Uterus (tissue), 4 donors: ENCODE measurements around the gene COL9A3. TPM values are rescaled to one million over a fixed set of nuclear protein-coding genes. Genes with fewer than 3 reads are reported as not detected.

Experiments
- DNase-seq, 2 donors: peaks; one replicate each; pipeline ENCODE4 v3.0.0-alpha.2; 2019 to 2020
- H3K27ac ChIP-seq, 2 donors: fragments of 200-600 bp; sonication (generic); 1 replicate in 1 of 2; 2 replicates in 1 of 2; pipeline ENCODE4 v1.5.1; 2016 to 2018
- H3K27me3 ChIP-seq, 2 donors: fragments of 200-600 bp; sonication (generic); one replicate each; pipeline ENCODE4 v1.5.1; 2018 to 2019; ENCODE audit warnings: control low read depth in 1 of 2
- H3K36me3 ChIP-seq, 2 donors: fragments of 200-600 bp; sonication (generic); one replicate each; pipeline ENCODE4 v1.5.1; 2019; ENCODE audit warnings: control low read depth in 1 of 2
- H3K4me1 ChIP-seq, 2 donors: fragments of 200-600 bp; sonication (generic); one replicate each; pipeline ENCODE4 v1.5.1; 2018 to 2019; ENCODE audit warnings: control low read depth in 1 of 2
- H3K4me3 ChIP-seq, 2 donors: fragments of 200-600 bp; sonication (generic); 1 replicate in 1 of 2; 2 replicates in 1 of 2; pipeline ENCODE4 v1.5.1; 2018 to 2019; ENCODE audit warnings: mild to moderate bottlenecking in 1 of 2
- H3K9me3 ChIP-seq, 2 donors: fragments of 200-600 bp; sonication (generic); one replicate each; pipeline ENCODE4 v1.5.1; 2019; ENCODE audit warnings: control low read depth in 1 of 2
- POLR2A ChIP-seq, 2 donors: fragments of 450-650 bp; IDR thresholded peaks; one replicate each; pipeline ENCODE4 v1.6.1; 2016; ENCODE audit warnings: antibody characterized with exemption in 2 of 2, mild to moderate bottlenecking in 1 of 2, moderate library complexity in 1 of 2
- intact Hi-C: fragments of 100-400 bp; cut with DNase I; formaldehyde crosslinking; loops from one replicate; pipeline ENCODE4 v1.15.1; 2023; ENCODE audit warnings: low total_unique reads
- total RNA-seq, 4 donors: library from RNA; depleted of rRNA in 3 of 4; stranded (reverse); fragments of >200 nt in 3 of 4; gene quantifications; one replicate each; pipeline versions ENCODE4 v1.1.0 to v1.2.4, GENCODE V29; 2014 to 2023
- TF ChIP-seq, protein P1 (sequence below), 4 experiments: fragments of 200-600 bp in 2 of 4; fragments of 450-650 bp in 2 of 4; sonication (generic) in 2 of 4; IDR thresholded peaks; one replicate each; pipeline ENCODE4 v1.5.1; 2016 to 2019; ENCODE audit warnings: antibody characterized with exemption in 4 of 4, mild to moderate bottlenecking in 2 of 4, moderate library complexity in 1 of 4
- donor health status: DM: yes; HTN: yes; CAD: no.

The COL9A3 gene
- total RNA-seq, 4 donors from 2014 or later, result 0.59 to 75.4 (median 16.3) TPM

DNA sequence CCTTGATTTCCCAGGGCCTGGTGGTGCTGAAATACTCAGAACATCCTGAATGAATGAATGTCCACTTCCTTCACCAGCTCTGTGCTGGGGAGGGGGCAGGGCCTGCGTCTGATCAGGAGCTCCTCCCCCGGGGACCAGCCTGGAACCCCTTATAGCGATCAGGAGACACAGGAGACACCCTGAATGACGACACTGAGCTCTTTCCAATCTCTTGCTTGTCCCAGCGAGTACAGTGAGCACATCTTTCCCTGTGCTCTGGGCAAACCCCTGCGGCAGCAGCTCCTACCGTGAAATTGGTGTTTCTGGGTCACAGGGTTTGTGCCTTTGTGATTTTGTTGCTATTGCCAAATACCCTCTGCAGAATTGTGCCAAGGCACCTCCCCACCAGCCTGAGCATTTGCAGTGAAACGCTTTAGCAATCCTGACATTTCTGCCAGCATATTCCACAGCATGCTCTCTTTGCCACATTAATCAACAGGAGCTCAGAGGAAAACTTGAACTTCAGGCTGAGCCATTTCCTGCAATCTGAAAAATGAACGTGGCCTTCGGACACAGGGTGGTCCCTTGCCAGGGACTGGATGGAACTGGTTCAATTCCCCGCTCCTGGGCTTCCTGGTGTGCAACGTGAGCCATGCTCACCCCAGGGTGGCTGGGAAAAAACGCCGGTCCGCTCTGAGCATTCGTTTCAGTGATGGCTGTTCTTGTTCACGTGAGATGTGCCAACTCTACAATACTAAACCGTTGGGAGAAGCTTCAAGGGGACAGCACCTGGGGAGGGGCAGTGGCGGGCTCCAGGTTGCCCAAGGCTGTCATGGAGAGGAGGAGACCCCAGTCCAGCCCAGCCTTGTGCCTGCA, 43.6 kb upstream of the COL9A3 start:
- no peak for TF ChIP-seq POLR2A (IDR thresholded peaks at IDR 0.05)
- TF ChIP-seq, protein P1, sequence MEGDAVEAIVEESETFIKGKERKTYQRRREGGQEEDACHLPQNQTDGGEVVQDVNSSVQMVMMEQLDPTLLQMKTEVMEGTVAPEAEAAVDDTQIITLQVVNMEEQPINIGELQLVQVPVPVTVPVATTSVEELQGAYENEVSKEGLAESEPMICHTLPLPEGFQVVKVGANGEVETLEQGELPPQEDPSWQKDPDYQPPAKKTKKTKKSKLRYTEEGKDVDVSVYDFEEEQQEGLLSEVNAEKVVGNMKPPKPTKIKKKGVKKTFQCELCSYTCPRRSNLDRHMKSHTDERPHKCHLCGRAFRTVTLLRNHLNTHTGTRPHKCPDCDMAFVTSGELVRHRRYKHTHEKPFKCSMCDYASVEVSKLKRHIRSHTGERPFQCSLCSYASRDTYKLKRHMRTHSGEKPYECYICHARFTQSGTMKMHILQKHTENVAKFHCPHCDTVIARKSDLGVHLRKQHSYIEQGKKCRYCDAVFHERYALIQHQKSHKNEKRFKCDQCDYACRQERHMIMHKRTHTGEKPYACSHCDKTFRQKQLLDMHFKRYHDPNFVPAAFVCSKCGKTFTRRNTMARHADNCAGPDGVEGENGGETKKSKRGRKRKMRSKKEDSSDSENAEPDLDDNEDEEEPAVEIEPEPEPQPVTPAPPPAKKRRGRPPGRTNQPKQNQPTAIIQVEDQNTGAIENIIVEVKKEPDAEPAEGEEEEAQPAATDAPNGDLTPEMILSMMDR (IDR thresholded peaks at IDR 0.05), result no peak
- Histone ChIP-seq H3K36me3 (no peaks in the 10 kb centered on the region), H3K4me3 (no peak overlapping the region), H3K27ac (no peak overlapping the region), H3K9me3 (no peaks in the 10 kb centered on the region), H3K27me3 (no peaks in the 10 kb centered on the region), H3K4me1 (no peaks in the 10 kb centered on the region)
- intact Hi-C loops, result loop anchor here (10.0 kb wide), 1 partner anchor 88 kb away; no protein-coding TSS in a partner anchor
- no peak for DNase-seq

DNA sequence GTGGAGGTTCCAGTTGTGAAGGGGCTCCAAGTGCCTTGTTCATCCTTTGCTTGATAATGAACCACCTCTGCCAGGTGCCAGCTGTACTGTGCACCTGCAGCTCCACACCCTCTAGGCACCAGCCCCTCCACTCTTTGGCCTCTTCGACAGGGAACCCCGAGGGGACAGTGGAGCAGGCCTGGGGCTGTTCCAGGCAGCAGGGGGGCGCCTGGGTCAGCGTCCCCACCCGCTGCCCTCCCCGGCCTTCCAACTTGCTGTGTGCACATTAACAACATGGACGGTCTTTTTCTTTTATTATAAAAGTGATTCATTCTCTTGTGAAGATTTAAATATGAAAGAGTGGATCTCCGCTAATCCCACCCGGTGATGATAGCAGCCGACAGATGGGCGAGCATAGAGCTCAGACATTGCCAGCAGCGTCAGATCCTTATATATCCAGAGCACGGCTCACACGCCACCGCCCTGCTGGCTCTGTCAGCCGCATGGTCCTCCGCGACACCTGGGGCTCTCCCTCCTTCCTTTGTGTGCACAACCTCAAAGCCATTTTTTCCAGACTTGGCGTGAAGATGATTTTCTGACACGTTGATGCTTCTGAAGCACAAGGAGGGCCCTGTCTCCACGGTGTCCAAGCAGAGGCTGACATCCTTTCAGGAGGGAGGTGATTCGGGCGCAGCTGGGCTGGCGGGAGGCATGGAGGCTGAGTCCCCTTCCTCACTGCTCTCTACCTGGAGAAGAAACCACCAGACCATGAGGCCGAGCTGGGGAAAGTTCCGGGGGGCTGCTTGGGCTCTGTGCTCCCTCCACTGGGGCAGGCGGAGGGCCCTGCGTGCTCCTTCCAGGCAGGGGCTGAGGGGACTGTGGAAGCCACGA, 42.8 kb upstream of the COL9A3 start:
- TF ChIP-seq, protein P1 (IDR thresholded peaks at IDR 0.05), result no peak
- no peak for TF ChIP-seq POLR2A (IDR thresholded peaks at IDR 0.05)
- DNase-seq, result no peak
- Histone ChIP-seq H3K27me3 (no peaks in the 10 kb centered on the region), H3K4me3 (no peak overlapping the region), H3K36me3 (no peaks in the 10 kb centered on the region), H3K27ac (no peak overlapping the region), H3K4me1 (no peaks in the 10 kb centered on the region), H3K9me3 (no peaks in the 10 kb centered on the region)
- intact Hi-C loops, result loop anchor here (10.0 kb wide), 1 partner anchor 89 kb away; no protein-coding TSS in a partner anchor

DNA sequence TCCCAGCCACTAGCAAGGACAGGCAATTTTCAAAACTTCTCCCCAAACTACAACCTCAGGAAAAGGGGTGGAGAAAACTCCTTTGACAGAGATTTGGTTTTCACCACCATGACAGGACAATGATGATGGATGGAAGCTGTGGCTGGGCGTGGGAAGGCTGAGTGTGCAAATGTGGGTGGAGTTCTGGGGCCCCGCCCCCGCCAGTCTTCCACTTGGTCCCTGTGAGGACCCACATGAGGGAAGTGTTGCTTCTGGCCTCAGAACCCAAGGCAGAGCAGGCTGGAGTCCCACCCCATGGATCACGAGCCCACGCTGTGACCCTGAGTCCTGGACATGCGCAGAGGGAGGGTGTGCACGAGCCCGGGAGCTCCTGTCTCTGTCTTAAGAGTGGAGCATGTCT, 42.1 kb upstream of the COL9A3 start:
- Histone ChIP-seq H3K36me3 (no peaks in the 10 kb centered on the region), H3K9me3 (no peaks in the 10 kb centered on the region), H3K27ac (no peak overlapping the region), H3K4me1 (no peaks in the 10 kb centered on the region), H3K27me3 (no peaks in the 10 kb centered on the region), H3K4me3 (no peak overlapping the region)
- TF ChIP-seq POLR2A (IDR thresholded peaks at IDR 0.05), result no peak
- TF ChIP-seq, protein P1 (IDR thresholded peaks at IDR 0.05), result no peak
- no peak for DNase-seq
- intact Hi-C loops, result loop anchor here (10.0 kb wide), 1 partner anchor 90 kb away; no protein-coding TSS in a partner anchor

DNA sequence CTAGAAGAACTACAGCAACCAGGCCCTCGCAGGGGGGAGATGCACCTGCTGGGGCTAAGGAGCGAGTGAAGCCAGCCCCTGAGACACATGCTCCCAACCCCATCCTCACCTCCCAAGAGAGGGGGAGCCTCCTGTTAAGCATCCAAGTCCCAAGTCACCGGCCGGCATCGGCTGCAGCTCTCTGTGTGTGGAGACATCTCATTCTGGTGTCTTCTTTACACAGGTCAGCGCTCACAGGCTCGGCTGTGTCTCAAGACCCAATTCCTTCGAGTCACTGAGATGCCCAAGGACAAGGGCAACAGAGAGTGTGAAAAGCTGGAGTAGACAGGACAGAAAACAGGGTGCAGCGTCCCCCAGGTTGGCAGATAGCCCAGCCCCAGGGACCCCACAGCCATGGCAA, 41.6 kb upstream of the COL9A3 start:
- Histone ChIP-seq H3K9me3 (no peaks in the 10 kb centered on the region), H3K36me3 (no peaks in the 10 kb centered on the region), H3K27me3 (no peaks in the 10 kb centered on the region), H3K4me3 (no peak overlapping the region), H3K27ac (no peak overlapping the region), H3K4me1 (no peaks in the 10 kb centered on the region)
- intact Hi-C loops, result loop anchor here (10.0 kb wide), 1 partner anchor 90 kb away; no protein-coding TSS in a partner anchor
- TF ChIP-seq, protein P1 (IDR thresholded peaks at IDR 0.05), result no peak
- TF ChIP-seq POLR2A (IDR thresholded peaks at IDR 0.05), result no peak
- no peak for DNase-seq
